KMS-11 (cell line): ENCODE measurements around the gene HOXD10.

Source experiments
- H2AFZ ChIP-seq: fragments of 200-600 bp; sonication (generic); 2 replicates; pipeline ENCODE4 v1.6.1; 2016; ENCODE audit warnings: antibody characterized with exemption, mixed run types, low read depth
- H3K27ac ChIP-seq: fragments of 200-600 bp; sonication (generic); 2 replicates; pipeline ENCODE4 v1.6.1; 2016; ENCODE audit warnings: mild to moderate bottlenecking, mixed run types
- H3K27me3 ChIP-seq: fragments of 200-600 bp; sonication (generic); 2 replicates; pipeline ENCODE4 v1.6.1; 2017; ENCODE audit warnings: mild to moderate bottlenecking, low read depth, mixed run types, moderate library complexity; ENCODE audit not compliant: insufficient read depth
- H3K36me3 ChIP-seq: fragments of 200-600 bp; sonication (generic); 2 replicates; pipeline ENCODE4 v1.6.1; 2017; ENCODE audit warnings: mild to moderate bottlenecking, mixed run types; ENCODE audit not compliant: insufficient read depth
- H3K4me1 ChIP-seq: fragments of 200-600 bp; sonication (generic); 2 replicates; pipeline ENCODE4 v1.6.1; 2016; ENCODE audit warnings: mild to moderate bottlenecking, low read depth, mixed run types; ENCODE audit not compliant: poor library complexity, severe bottlenecking
- H3K4me2 ChIP-seq: fragments of 200-600 bp; sonication (generic); 2 replicates; pipeline ENCODE4 v1.7.0; 2016; ENCODE audit warnings: mild to moderate bottlenecking, mixed run types
- H3K4me3 ChIP-seq: fragments of 200-600 bp; sonication (generic); IDR thresholded peaks from 2 replicates; pipeline ENCODE4 v1.6.1; 2017; ENCODE audit warnings: low read depth, low read length, mixed read lengths; ENCODE audit not compliant: insufficient read depth
- H3K79me2 ChIP-seq: fragments of 200-600 bp; sonication (generic); 2 replicates; pipeline ENCODE4 v1.6.1; 2016; ENCODE audit warnings: low read depth, mixed run types; ENCODE audit not compliant: insufficient read depth
- H3K9ac ChIP-seq: fragments of 200-600 bp; sonication (generic); 2 replicates; pipeline ENCODE4 v1.6.1; 2016; ENCODE audit warnings: mild to moderate bottlenecking, mixed run types
- H4K20me1 ChIP-seq: fragments of 200-600 bp; sonication (generic); 2 replicates; pipeline ENCODE4 v1.6.1; 2016; ENCODE audit warnings: mild to moderate bottlenecking, mixed run types; ENCODE audit not compliant: insufficient read depth
- CTCF ChIP-seq: fragments of 200-600 bp; sonication (generic); conservative IDR thresholded peaks from 2 replicates; pipeline ENCODE4 v1.6.1; 2017; ENCODE audit warnings: low read depth, mild to moderate bottlenecking, antibody characterized with exemption, low read length, moderate library complexity, mixed read lengths

Gene HOXD10

DNA sequence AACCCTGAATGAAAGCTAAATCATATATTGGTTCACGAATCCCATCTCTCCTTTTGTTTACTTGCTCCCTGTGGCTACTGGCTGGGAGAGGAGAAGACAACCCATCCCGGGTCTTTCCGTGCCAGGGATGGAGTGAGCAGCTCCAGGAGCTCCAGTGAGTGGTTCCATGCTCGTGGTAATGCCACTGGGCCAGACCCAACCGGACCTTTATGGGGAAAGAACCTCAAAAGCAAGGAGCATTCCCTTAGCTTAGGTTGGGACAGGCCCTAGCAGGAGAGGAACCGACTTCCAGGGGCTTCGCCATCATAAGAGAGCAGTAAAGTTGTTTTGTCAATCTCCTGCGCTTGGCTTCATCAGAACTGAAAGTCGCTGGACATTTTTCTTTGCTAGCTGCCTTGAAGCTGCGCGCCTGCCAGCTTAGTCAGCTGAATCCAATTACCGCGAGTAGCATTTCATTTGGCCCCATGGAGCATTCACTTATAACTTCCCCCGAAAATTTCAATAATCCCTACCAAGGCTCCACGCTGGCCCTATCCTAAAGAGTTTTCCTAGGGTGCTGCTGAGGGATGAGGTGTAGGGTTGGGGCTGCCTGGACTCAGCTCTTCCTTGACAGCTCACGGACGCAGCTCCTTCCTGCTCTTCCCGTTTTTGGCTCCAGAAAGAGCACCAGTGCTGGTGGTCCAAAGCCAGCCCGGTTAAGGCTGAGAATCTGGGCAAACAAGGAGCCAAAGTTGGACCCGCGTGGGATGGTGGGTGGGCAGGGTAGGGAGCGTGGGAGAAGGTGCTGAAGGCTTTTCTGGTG lies 45.4 kb downstream of the HOXD10 start:
- Histone ChIP-seq H2AFZ (no peak overlapping the region), H3K27me3 (no peaks in the 10 kb centered on the region), H3K9ac (no peak overlapping the region), H3K36me3 (no peaks in the 10 kb centered on the region), H3K27ac (no peak overlapping the region), H4K20me1 (no peaks in the 10 kb centered on the region), H3K4me2 (no peak overlapping the region), H3K4me1 (no peaks in the 10 kb centered on the region), H3K4me3 (no peak overlapping the region), H3K79me2 (no peaks in the 10 kb centered on the region)
- no peak for TF ChIP-seq CTCF

DNA sequence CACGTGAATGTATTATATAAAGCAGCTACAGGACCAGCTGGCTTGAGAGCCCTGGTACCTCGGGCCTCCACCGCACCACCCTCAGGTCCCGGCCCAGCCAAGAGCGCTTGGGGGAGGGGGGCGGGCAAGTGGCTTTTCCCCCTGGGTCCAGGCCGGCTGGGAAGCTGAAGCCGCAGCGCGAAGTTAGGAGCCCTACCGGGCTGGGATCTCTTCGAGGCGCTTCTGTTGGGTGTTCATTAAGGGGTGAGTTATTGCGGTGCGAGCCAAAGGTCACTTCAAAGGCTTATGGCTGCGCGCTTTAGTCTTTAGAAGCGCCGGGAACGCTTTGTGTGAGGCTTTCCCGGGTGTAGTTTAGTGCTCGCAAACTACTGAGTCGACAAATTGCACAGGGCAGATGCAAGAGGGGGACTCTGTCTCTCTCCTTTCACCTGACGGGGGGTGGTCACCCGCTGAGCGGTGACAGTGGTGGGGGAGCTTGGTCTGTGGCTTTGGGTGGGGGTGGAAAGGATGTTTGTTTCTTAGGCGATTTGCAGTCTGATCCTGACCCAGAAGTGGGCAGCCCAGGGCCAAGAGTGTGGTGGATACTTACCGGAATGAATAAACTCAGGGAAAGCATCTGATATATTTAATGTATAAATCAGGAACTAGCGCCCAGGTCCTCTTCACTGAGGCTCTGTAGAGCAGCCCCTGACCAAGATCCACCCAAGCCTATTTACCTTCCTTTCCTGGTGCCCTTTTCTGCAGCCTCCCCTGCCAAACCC lies 46.5 kb downstream of the HOXD10 start:
- no peak overlapping the region for H3K4me3 ChIP-seq
- H3K27me3 ChIP-seq: no peaks in the 10 kb centered on the region
- no peak overlapping the region for H3K9ac ChIP-seq
- no peak overlapping the region for H3K4me2 ChIP-seq
- no peaks in the 10 kb centered on the region for H3K4me1 ChIP-seq
- no peak for TF ChIP-seq CTCF
- H3K79me2 ChIP-seq: no peaks in the 10 kb centered on the region
- H2AFZ ChIP-seq: no peak overlapping the region
- no peaks in the 10 kb centered on the region for H3K36me3 ChIP-seq
- H4K20me1 ChIP-seq: no peaks in the 10 kb centered on the region
- no peak overlapping the region for H3K27ac ChIP-seq

DNA sequence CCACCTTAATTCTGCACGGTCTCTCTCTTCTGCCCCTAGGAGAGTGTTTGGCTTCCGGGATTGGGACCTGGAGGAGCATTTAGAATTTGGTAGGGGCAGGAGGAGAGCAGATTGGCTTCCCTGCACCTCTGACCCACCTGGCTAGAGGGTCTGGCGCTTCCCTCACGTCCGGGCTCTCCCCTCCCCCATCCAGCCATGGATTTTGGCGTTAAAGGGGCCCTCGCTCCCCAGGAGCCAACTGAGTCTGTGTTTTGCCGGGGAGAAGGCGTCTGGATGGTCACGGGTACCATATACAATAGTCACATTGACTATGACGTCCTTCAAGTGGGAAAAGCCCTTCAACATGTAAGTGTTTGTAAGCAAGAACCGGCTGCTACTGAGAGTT lies 47.1 kb downstream of the HOXD10 start:
- Histone ChIP-seq H3K79me2 (no peaks in the 10 kb centered on the region), H3K4me1 (no peaks in the 10 kb centered on the region), H3K9ac (no peak overlapping the region), H4K20me1 (no peaks in the 10 kb centered on the region), H2AFZ (no peak overlapping the region), H3K27me3 (no peaks in the 10 kb centered on the region), H3K27ac (no peak overlapping the region), H3K36me3 (no peaks in the 10 kb centered on the region), H3K4me2 (no peak overlapping the region), H3K4me3 (no peak overlapping the region)
- no peak for TF ChIP-seq CTCF

DNA sequence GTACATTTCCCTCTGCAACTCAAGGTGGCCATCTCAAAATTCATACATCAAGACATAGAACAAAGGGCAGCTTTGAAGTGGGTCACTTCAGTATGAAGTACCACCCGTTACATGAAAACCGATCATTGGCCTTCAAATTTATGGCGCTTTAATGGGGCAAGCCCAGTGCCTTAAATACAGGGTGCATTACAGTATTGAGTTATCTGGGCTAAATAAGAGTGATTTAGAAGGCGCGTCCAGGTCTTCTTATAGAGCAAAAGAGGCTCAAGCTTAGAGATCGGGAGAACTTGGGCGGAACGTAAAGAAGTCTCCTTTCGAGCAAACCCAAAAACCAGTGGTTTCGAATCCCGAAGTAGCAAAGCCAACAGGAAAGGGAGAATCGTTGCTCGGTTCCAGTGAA lies 47.6 kb downstream of the HOXD10 start:
- Histone ChIP-seq H4K20me1 (no peaks in the 10 kb centered on the region), H3K27ac (no peak overlapping the region), H3K36me3 (no peaks in the 10 kb centered on the region), H3K4me3 (no peak overlapping the region), H3K79me2 (no peaks in the 10 kb centered on the region), H3K9ac (no peak overlapping the region), H3K4me2 (no peak overlapping the region), H3K4me1 (no peaks in the 10 kb centered on the region), H3K27me3 (no peaks in the 10 kb centered on the region), H2AFZ (no peak overlapping the region)
- TF ChIP-seq CTCF: no peak
